Lower leg skin (tissue), 4 donors: ENCODE results near the gene MYRF. TPM values are rescaled to one million over a fixed set of nuclear protein-coding genes. Genes with fewer than 3 reads are reported as not detected.

ENCODE experiments used
- DNase-seq, 2 donors: peaks; one replicate each; pipeline ENCODE4 v3.0.0-alpha.2; 2019; ENCODE audit warnings: low spot score in 2 of 2
- H3K4me3 ChIP-seq: fragments of 200-600 bp; sonication (generic); 2 replicates; pipeline ENCODE4 v1.5.1; 2017; ENCODE audit warnings: mild to moderate bottlenecking, low read depth; ENCODE audit not compliant: poor library complexity, severe bottlenecking
- POLR2A ChIP-seq, 2 donors: fragments of 450-650 bp; IDR thresholded peaks; one replicate each; pipeline ENCODE4 v1.6.1; 2016 to 2017; ENCODE audit warnings: antibody characterized with exemption in 2 of 2, mild to moderate bottlenecking in 1 of 2, moderate library complexity in 1 of 2
- WGBS, 2 donors: methylation state at CpG; one replicate each; pipeline ENCODE4 v1.1.5; 2018; 5-methylcytosine and 5-hydroxymethylcytosine counted together
- intact Hi-C: fragments of 100-400 bp; cut with DNase I; formaldehyde crosslinking; loops from one replicate; pipeline ENCODE4 v1.15.0; 2023; ENCODE audit warnings: low total_unique reads
- total RNA-seq, 4 donors: library from RNA; depleted of rRNA; stranded (reverse); fragments of >200 nt; gene quantifications; one replicate each; pipeline ENCODE4 v1.1.0, GENCODE V29; 2016
- TF ChIP-seq, protein P1 (sequence below), 3 donors: fragments of 450-650 bp; IDR thresholded peaks; one replicate each; pipeline ENCODE4 v1.5.1; 2016; ENCODE audit warnings: antibody characterized with exemption in 3 of 3, mild to moderate bottlenecking in 3 of 3, moderate library complexity in 2 of 3

MYRF gene
- total RNA-seq, 4 donors from 2014 or later: 0.23 to 2.6 (median 1.4) TPM; not detected in 1

GRCh38 chr11:61720597-61720996, 31.8 kb upstream of the MYRF start:
- DNase-seq: no peak
- TF ChIP-seq, protein P1, sequence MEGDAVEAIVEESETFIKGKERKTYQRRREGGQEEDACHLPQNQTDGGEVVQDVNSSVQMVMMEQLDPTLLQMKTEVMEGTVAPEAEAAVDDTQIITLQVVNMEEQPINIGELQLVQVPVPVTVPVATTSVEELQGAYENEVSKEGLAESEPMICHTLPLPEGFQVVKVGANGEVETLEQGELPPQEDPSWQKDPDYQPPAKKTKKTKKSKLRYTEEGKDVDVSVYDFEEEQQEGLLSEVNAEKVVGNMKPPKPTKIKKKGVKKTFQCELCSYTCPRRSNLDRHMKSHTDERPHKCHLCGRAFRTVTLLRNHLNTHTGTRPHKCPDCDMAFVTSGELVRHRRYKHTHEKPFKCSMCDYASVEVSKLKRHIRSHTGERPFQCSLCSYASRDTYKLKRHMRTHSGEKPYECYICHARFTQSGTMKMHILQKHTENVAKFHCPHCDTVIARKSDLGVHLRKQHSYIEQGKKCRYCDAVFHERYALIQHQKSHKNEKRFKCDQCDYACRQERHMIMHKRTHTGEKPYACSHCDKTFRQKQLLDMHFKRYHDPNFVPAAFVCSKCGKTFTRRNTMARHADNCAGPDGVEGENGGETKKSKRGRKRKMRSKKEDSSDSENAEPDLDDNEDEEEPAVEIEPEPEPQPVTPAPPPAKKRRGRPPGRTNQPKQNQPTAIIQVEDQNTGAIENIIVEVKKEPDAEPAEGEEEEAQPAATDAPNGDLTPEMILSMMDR (IDR thresholded peaks at IDR 0.05): no peak
- no peak for TF ChIP-seq POLR2A (IDR thresholded peaks at IDR 0.05)
- intact Hi-C loops: no loop called here
- no peak overlapping the region for H3K4me3 ChIP-seq
- WGBS, 2 donors: 97 to 98% methylated on average over 20 of the region's 20 CpGs

- TF ChIP-seq POLR2A (IDR thresholded peaks at IDR 0.05): no peak
- TF ChIP-seq, protein P1 (IDR thresholded peaks at IDR 0.05): no peak
- intact Hi-C loops: no loop called here
- no peak for DNase-seq
- WGBS, 2 donors: 43 to 90% methylated on average over 8 to 9 of the region's 9 CpGs
- H3K4me3 ChIP-seq: no peak overlapping the region
Observed at GRCh38 chr11:61724437-61724836, 28.0 kb upstream of the MYRF start.

DNA sequence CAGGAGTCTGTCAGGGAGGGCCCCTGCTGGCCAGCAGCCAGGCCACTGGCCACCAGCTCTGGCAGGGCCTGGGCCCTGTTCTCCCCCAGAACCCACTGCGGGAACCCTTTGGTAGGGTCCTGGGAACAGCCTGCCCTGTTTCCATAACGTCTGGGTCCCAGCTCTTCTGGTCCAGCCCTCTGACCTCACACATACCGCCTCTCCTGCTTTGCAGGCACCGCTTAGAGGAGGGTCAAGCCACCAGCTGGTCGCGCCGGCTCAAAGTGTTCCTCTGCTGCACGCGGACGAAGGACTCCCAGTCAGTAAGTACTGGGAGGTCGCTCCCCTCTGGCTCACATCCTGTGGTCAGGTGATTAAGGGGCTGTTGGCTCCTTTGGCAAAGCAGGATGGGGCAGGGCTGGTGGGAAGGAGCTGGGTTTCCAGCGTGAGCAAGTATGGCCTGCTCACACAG, 26.6 kb upstream of the MYRF start:
- TF ChIP-seq POLR2A (IDR thresholded peaks at IDR 0.05): no peak
- TF ChIP-seq, protein P1 (IDR thresholded peaks at IDR 0.05): no peak
- DNase-seq: no peak
- intact Hi-C loops: no loop called here
- 83 to 86% methylated on average over 5 to 12 of the region's 12 CpGs for WGBS, 2 donors
- no peak overlapping the region for H3K4me3 ChIP-seq

DNA sequence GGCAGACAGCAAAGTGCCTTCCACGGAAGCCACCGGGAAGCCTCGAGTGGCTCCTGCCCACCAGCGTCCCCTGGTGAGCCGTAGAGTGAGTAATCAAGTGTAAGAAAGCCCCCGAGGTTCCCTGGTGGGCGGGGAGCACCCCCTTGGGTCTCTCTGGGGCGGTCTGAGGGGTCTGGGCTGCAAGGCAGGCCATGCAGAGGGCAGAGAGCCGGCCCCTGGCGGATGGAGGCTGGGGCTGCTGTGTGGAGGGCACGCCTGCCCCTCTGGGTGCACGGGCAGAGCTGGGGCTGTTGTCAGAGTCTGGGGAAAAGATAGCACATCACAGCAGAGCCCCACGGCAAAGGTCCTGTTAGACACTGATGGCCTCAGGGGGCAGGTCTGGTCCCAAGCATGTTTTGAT, 25.7 kb upstream of the MYRF start:
- H3K4me3 ChIP-seq: no peak overlapping the region
- intact Hi-C loops: no loop called here
- TF ChIP-seq, protein P1 (IDR thresholded peaks at IDR 0.05): no peak
- TF ChIP-seq POLR2A (IDR thresholded peaks at IDR 0.05): no peak
- WGBS, 2 donors: 88 to 93% methylated on average over 8 to 13 of the region's 13 CpGs
- DNase-seq: no peak

DNA sequence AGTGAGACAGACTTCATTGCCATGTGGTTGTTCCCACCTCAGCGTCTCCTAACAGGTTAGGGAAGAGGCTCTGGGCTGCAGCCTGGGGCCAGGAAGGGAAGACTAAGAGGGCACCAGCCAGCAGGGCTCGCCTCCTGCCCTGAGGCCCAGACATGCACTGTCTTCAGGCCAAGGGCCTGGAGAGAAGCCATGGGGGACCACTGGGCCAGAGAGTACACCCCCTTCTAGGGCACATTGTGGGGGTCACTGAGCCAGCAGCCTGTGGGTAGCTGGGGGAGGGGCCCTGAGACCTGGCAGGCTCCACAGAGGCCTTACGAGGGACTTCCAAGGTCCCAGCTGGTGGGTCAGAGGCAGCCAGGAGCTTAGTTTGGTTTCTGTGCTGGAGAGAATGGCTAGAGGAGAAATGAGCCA, 25.0 kb upstream of the MYRF start:
- TF ChIP-seq, protein P1 (IDR thresholded peaks at IDR 0.05): no peak
- TF ChIP-seq POLR2A (IDR thresholded peaks at IDR 0.05): no peak
- no peak overlapping the region for H3K4me3 ChIP-seq
- intact Hi-C loops: no loop called here
- WGBS, 2 donors: 89 to 96% methylated on average over 3 of the region's 3 CpGs
- DNase-seq: no peak
